NCI-H82 (cell line): ENCODE results near the gene TMEM94.
"Not testable (repeated sequence)": the region's sequence is repeated elsewhere in the genome, so short reads cannot be mapped to it uniquely, and the experiment has no call there.

Experiments
- DNase-seq: peaks from one replicate; lab custom pipeline; 2025; lab: John Stamatoyannopoulos, UW

The TMEM94 gene

DNA sequence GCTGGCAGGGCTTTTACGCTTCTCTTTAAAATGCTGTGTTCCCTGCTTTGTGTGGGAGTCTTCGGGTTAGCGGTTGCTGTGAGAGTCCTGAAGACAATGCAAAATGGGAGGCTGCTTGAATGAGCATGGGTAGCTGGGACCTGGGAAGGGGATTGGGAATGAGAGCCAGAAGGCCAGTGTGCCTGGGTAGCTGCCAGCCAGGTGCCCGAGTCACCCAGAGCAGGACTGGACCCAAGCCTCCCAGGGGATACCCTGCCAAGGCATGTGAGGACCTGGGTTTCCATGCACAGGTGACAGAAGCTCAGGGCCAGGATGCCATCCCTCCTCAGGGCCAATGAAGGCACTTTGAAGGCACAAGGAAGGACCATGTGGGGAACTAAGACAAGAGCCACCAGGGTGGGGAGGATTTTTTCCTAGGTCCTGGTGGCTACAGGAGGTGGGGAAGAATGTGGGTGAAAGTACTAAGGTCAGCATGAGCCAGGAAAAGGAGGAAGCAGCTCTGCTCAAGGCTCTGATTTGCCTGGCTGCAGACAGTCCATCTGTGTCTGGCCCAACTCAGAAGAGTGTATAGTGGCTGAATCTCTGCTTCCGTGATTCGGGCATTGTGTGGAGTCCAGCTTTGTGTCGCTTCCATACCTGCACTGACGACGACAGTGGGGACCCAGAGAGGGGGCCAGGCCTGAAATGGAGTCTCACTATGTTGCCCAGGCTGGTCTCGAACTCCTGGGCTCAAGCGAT, 20.5 kb downstream of the TMEM94 start:
- DNase-seq = no peak

DNA sequence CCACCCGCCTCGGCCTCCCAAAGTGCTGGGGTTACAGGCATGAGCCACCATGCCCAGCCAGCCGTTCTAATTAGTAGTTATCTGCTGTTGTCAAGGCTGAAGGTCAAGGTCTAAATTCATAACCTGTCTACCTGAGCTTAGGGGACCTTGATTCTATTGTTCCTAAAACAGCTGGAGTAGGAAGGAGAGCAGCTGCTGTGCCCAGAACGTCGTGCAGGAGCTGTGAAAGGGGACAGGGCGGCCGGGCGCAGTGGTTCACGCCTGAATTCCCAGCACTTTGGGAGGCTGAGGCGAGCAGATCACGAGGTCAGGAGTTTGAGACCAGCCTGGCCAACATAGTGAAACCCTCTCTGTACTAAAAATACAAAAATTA, 21.0 kb downstream of the TMEM94 start:
- not testable (repeated sequence) for DNase-seq

DNA sequence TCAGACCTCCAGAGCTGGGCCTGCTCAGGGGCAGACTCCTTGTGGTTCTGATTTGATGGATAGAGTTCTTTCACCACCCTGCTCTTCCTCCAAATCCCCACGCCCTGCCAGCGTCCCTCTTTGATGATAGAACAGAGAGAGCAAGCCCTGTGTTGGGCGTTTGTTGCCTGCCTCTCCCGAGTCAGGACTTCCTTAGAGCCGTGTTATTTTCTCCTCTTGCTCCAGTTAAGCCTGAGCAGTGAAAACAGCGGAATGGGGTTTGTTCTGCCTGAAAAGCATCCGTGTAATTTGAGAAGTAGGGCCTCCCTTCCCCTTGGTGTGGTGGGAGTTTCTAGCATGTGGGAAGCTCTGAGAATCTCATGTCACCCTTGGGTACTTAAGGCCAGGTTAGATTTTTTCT, 22.1 kb downstream of the TMEM94 start:
- no peak for DNase-seq

DNA sequence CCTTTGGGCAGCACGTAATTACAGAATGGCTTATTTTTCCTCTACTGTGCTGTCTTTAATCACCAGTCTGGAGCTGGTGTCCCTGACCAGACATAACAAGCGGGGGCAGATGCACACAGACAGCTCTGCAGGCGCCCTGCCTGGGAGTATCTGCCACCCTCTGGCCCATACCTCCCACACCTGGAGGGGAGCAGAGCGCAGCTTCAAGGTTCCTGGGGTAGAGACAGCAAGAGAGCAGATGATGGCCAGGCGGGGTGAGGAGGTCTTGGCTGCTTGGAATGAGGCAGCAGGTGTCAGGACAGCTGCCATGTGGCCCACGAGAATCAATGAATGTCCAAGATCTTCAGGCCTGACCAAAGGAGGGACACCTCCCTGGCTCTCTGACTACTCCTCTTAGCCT, 23.8 kb downstream of the TMEM94 start:
- peak; percentile 31 for DNase-seq

DNA sequence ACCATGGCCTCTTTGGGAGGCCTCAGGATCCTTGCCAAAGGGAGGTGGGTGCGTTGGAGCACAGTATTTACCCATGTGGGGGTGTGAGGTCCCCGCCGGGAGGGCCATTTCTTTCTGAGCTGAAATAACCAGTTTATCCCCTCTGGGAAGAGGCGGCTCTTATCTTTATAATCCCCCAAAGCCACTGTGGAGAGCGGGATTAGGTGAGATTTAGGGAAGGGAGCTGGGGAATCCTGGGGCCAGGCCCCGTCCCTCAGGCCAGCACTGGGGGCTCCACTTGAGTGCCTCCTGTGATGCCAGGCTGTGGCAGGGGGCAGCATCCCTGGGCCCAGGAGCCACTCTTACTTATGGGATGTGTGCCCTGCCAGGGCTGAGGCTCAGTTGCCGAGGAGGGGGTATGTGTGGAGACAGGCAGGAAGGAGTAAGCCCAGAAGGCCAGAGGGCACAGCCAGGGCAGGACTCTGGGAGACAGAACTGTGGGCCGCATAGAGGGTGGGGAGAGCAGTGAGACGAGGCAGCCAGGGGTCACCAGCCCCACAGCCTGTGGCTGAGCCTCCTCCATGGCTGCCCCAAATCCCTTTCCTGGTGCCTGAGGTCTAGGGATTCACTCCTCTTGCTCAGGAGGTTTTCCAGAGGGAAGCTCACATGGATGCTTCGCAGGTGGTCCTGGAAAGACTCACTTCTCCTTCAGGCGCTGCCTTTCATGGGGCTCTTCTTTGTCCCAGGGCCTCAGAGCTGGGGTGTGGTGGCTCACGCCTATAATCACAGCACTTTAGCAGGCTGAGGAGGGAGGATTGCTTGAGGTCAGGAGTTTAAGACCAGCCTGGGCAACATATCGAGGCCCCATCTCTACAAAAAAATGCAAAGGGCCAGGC, 25.0 kb downstream of the TMEM94 start:
- DNase-seq = peak; percentile 95

DNA sequence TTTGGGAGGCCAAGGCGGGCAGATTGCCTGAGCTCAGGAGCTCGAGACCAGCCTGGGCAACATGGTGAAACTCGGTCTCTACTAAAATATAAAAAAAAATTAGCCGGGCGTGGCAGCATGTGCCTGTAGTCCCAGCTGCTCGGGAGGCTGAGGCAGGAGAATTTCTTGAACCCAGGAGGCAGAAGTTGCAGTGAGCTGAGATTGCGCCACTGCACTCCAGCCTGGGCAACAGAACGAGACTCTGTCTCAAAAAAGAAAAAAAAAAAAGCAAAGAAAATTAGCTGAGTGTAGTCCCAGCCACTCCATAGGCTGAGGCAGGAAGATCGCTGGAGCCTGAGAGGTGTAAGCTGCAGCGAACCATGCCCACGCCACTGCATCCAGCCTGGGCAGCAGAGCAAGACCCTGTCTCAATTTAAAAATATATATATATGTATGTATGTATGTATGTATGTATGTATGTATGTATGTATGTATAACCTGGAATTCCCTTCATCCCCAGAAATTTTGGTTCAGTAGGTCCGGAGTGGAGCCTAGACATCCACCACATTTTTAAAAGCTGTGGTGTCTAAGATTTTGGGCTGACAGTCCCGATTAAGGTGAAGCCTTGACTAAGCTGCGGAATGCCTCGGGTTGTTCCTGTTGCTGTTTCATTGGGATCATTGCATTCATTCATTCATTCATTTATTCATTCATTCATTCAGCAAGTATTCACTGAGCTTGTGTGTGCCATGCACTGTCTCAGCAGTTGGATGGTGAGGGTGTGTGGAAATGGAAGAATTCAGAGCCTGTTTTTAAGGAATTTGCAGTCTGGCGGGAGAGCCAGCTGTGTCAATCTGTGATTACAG, 25.9 kb downstream of the TMEM94 start:
- DNase-seq = no peak

DNA sequence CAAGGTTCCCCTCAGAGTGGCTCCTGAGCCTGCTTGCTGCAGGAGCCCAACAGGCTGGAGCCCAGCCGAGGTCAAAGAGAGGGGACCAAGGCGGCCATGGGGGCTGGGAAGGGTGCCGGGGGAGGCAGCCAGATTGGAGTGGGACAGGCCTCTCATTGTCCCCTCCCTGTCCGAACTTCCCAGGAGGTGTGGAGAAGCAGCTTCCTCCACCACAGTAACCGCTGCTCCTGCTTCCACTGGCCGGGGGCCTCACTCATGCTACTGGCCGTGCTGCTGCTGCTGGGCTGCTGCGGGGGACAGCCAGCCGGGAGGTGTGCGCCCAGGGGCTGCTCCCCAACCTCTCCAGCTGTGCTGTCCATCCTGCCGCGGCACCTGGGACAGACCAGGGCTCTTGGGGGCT, 29.3 kb downstream of the TMEM94 start:
- no peak for DNase-seq

DNA sequence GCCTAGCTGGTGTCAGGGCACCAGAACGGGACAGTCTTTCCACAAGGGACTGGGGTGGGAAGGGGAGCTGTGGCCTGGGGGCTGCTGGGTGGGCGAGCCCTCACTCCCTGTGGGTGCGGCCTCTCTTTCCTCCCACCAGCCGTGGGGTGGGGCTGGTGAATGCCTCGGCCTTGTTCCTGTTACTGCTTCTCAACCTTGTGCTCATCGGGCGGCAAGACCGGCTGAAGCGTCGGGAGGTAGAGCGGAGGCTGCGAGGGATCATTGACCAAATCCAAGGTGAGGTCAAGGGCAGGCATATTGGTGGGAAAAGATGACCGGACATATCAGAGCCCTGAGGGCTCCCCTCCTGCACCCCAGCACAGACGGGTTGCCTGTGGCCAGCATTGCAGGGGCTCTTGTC, 29.7 kb downstream of the TMEM94 start:
- DNase-seq = no peak

DNA sequence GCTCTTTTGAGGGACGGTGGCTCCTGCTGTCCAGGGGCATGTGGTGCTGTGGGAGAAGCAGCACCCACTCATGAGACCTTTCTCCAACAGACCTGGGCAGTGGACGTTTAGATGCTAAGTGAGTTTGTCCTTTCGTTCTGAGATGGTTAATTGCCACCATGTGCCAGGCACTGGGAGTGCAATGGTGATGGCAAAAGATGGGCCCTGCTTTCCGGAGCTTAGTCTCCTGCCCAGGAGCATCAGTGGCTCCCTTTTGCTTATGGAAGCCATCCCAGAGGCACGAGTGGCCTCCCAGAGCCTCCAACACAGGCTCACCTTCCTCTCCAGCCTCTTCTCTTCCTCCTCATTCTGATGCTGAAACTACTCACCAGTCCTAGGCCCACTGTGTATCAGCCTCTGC, 30.5 kb downstream of the TMEM94 start:
- no peak for DNase-seq

DNA sequence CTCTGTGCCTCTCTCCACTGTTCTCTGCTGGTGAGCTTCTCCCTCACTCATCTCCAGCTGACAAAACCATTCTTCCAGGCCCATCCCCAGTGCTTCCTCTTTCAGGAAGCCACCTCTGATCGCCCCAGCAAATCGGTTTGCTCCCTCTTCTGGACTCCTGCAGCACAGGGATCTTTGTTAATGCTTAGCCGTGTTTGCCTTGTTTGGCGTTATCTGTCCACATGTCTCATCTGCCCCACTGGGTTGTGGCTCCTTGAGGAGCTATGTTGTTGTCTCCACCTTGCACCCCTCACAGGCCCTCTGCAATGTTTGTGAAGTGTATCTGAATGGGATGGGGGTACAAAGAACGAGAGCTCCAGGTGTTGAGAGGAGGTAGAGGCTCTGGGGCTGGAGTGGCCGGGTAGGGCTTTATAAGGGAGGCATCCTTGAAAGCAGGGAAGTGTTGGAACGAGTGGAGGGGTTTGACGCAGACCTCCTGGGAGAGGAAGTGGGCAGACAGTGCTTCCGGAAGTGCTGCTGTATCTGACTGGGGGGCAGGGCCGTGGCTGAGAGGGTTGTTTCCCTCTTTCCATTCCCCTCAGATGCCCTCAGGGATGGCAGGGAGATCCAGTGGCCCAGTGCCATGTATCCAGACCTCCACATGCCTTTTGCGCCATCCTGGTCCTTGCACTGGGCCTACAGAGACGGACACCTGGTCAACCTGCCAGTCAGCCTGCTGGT, 31.1 kb downstream of the TMEM94 start:
- no peak for DNase-seq

DNA sequence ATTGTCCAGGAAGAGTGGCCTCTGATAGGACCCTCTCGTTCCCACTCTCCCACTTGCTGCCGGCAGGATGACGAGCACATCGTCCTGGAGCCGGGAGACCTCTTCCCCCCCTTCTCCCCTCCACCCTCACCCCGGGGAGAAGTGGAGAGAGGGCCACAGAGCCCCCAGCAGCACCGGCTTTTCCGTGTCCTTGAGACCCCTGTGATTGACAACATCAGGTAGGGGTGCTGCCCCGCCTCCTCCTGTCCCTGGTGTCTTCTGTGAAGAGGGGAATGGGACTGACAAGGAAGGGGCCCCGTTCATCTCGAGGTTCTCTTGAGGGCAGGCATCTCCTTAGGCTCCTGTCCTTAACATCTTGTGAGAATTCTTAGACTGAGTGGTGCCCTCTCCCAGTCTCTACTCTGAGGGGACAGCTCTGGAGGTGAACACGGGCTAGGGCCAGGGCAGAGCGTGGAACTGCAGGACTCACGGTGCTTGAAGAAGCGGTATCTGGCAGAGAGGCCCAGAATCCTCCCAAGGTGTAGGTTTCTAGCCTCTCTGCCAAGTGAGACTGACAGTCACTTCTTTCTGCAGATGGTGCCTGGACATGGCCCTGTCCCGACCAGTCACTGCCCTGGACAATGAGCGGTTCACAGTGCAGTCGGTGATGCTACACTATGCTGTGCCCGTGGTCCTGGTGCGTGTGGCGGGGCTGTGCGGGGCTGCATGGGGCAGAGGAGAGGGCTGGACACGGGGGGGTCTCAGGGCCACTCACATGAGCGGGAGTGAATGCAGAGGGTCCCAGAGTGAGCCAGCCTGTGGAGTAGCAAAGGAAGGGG, 32.5 kb downstream of the TMEM94 start:
- no peak for DNase-seq

DNA sequence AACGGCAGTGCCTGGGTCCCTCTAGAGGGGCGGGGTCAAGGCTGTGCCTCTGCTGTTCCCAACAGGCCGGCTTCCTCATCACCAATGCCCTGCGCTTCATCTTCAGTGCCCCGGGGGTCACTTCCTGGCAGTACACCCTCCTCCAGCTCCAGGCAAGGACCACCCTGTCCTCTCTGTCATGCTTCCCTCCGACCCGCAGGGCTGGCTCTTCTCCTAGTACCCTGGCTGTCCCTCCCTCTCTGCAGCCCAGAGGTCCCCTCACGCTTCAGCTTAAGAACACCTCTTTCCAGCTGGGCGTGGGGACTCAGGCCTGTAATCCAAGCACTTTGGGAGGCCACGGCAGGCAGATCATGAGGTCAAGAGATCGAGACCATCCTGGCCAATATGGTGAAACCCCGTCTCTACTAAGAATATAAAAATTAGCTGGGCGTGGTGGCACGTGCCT, 33.1 kb downstream of the TMEM94 start:
- DNase-seq = no peak

DNA sequence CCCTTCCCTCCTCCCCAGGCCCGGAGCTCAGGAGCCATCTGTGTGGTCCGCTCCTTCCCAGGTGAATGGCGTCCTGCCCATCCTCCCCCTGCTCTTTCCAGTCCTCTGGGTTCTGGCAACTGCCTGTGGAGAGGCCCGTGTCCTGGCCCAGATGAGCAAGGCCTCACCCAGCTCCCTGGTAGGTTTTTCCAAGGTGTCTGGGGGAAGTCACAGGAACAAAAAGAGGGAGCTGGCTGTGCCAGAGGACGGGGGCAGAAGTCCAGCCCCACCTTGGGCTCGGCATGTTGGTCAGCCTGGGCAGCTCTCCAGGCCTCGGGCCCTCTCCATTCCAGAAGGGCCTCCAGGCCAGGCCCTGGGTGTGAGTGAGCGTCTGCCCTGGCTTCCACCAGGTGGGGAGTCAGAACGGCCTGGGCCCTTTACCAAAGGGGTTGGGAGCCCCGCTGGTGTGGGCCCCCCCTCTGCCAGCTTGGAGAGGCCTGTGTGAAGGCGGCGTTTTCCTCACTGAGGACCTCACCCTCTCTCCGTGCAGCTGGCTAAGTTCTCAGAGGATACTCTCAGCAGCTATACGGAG, 33.8 kb downstream of the TMEM94 start:
- no peak for DNase-seq

DNA sequence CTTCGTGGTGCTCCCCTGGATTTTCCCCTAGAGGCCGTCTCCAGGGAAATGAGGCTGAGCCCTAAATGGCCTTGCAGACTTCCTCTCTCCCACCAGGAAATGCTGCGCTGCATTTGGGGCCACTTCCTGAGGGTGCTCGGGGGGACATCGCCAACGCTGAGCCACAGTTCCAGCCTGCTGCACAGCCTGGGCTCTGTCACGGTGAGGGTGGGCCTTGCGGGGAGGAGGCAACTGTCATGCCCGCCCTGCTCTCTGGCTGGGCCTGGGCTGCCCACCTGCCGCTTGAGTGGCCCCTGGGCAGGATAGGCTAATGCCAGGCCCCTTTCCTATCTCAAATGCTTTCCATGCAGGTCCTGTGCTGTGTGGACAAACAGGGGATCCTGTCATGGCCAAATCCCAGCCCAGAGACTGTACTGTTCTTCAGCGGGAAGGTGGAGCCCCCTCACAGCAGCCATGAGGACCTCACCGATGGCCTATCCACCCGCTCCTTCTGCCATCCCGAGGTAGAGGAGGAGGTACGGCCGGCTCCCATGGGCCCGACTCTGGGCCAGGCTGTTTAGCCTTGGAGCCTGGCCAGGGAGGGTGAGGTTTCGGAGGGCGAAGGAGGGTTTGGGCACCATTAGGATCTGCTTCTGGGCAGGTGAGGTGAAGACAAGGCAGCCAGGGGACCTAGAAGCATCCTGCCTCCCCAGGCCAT, 34.7 kb downstream of the TMEM94 start:
- DNase-seq = no peak

DNA sequence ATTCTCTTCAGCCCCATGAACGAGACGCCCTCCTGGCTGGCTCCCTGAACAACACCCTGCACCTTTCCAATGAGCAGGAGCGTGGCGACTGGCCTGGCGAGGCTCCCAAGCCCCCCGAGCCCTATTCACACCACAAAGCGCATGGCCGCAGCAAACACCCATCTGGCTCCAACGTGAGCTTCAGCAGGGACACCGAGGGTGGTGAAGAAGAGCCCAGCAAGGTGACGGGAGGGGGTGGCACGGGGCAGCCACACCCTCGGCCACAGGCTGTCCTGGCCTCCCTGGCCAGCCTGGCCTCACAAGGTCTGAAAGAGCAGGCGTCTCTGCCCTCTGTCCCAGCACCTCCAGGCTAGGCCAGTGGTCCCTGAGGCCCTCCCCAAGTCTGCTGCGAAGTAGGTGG, 35.2 kb downstream of the TMEM94 start:
- no peak for DNase-seq

DNA sequence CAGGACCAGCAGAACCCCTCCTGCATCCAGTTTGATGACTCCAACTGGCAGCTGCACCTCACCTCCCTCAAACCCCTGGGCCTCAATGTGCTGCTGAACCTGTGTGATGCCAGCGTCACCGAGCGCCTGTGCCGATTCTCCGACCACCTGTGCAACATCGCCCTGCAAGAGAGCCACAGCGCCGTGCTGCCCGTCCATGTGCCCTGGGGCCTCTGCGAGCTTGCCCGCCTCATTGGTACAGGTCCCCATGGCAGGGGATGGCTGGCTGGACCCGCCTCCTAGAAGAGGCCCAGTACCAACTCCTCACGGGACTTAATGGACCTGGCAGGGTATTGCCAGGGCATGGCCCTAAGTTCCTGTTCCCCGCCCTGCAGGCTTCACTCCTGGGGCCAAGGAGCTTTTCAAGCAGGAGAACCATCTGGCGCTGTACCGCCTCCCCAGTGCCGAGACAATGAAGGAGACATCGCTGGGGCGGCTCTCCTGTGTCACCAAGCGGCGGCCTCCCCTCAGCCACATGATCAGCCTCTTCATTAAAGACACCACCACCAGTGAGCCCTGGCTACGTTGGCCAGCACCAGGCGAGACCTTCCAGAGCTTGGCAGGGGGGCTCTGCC, 36.2 kb downstream of the TMEM94 start:
- no peak for DNase-seq

DNA sequence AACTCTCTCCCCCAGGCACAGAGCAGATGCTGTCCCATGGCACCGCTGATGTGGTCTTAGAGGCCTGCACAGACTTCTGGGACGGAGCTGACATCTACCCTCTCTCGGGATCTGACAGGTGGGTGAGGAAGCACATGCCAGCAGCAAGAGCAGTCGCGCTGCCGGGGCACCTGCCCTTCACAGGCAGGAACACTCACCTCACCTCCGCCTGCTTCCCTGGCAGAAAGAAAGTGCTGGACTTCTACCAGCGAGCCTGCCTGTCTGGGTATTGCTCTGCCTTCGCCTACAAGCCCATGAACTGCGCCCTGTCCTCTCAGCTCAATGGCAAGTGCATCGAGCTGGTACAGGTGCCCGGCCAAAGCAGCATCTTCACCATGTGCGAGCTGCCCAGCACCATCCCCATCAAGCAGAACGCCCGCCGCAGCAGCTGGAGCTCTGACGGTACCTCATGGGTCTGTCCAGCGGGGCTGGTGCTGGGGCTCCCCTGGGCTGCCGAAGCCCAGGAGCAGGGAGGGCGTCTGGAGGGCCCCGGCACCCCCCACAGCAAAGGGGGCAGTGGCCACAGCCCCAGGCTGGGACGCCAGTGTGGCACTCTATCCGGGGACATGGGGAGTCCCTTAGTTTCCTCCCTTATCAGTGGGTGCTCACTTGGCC, 37.2 kb downstream of the TMEM94 start:
- DNase-seq = no peak

DNA sequence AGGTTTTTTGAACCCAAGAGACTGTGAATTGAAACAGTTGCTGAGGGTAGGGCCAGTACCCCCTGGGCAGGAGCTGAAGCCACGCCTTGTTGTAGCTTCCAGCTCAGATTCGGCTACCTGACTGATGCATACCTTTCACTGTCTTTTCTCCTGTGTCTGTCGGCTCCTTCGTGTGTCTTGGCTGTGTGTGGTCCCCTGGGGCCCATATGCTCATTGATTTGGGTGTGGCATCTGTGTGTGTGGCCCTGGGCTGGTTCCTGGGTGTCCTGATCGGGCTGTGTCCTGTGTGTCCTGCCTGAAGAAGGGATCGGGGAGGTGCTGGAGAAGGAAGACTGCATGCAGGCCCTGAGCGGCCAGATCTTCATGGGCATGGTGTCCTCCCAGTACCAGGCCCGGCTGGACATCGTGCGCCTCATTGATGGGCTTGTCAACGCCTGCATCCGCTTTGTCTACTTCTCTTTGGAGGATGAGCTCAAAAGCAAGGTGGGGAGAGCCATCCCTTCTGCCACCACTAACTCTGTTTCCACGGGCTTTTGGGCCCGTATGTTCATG, 38.0 kb downstream of the TMEM94 start:
- DNase-seq = no peak

DNA sequence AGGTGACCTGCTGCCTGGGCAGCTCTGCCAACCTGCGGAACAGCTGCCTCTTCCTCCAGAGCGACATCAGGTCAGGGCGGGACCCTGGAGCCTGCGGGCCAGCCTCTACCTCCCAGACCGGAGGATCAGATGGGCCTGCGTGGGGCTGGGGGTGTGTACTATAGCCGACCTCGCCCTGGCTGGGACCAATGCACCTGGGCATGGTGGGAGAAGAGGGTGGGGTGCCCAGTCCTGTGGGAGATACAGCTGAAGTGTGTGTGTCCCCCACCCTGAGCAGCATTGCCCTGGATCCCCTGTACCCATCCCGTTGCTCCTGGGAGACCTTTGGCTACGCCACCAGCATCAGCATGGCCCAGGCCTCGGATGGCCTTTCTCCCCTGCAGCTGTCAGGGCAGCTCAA, 39.6 kb downstream of the TMEM94 start:
- DNase-seq = no peak
